Mammary epithelial cell (primary cell): Measurements from ENCODE around the gene RPS19BP1.

Experiments
- EZH2 ChIP-seq: IDR thresholded peaks from 2 replicates; pipeline ENCODE4 v1.6.1; 2012; ENCODE audit warnings: low read length, inconsistent platforms, borderline replicate concordance
- TF ChIP-seq, protein P1 (sequence below), 2 donors: IDR thresholded peaks in 1 of 2; conservative IDR thresholded peaks in 1 of 2; 2 replicates each; pipeline ENCODE4 v1.5.1; 2011 to 2012; ENCODE audit warnings: inconsistent platforms in 2 of 2, low read length in 2 of 2, mild to moderate bottlenecking in 2 of 2, control low read depth in 1 of 2, low read depth in 1 of 2; ENCODE audit not compliant: insufficient read depth in 1 of 2; ENCODE audit errors: extremely low read depth in 1 of 2

- TF ChIP-seq, protein P1, sequence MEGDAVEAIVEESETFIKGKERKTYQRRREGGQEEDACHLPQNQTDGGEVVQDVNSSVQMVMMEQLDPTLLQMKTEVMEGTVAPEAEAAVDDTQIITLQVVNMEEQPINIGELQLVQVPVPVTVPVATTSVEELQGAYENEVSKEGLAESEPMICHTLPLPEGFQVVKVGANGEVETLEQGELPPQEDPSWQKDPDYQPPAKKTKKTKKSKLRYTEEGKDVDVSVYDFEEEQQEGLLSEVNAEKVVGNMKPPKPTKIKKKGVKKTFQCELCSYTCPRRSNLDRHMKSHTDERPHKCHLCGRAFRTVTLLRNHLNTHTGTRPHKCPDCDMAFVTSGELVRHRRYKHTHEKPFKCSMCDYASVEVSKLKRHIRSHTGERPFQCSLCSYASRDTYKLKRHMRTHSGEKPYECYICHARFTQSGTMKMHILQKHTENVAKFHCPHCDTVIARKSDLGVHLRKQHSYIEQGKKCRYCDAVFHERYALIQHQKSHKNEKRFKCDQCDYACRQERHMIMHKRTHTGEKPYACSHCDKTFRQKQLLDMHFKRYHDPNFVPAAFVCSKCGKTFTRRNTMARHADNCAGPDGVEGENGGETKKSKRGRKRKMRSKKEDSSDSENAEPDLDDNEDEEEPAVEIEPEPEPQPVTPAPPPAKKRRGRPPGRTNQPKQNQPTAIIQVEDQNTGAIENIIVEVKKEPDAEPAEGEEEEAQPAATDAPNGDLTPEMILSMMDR (conservative IDR thresholded peaks at IDR 0.05 in 1 of 2, IDR thresholded peaks at IDR 0.05 in 1 of 2; ENCODE audit: extremely low read depth in 1 of 2, insufficient read depth in 1 of 2, low read depth in 1 of 2, low read length in 2 of 2) = no peak
- no peak for TF ChIP-seq EZH2
These were observed 31.3 kb upstream of the RPS19BP1 start for GRCh38 chr22:39563571-39564428.
